GM23338 (cell line): Measurements from ENCODE around the gene FHL1. TPM values are rescaled to one million over a fixed set of nuclear protein-coding genes. Genes with fewer than 3 reads are reported as not detected.

Source experiments
- ATAC-seq: fragments of 200-7000 bp; cut with Tn5 transposase; 3 replicates; pipeline ENCODE4 v1.9.1; 2020
- DNase-seq: peaks from one replicate; pipeline ENCODE4 v3.0.0-alpha.2; 2015; ENCODE audit warnings: low spot score
- H2AFZ ChIP-seq: fragments of 200-600 bp; sonication (generic); 2 replicates; pipeline ENCODE4 v1.8.0; 2016; ENCODE audit warnings: antibody characterized with exemption, mild to moderate bottlenecking, moderate library complexity
- H3F3A ChIP-seq: fragments of 200-600 bp; sonication (generic); replicated peaks from 2 replicates; pipeline ENCODE4 v1.8.0; 2017; ENCODE audit warnings: antibody characterized with exemption, mixed run types, low read depth
- H3K27ac ChIP-seq: fragments of 200-600 bp; sonication (generic); 2 replicates; pipeline ENCODE4 v1.6.1; 2016; ENCODE audit warnings: low read depth
- H3K27me3 ChIP-seq: fragments of 200-600 bp; sonication (generic); 2 replicates; pipeline ENCODE4 v1.8.0; 2016; ENCODE audit warnings: mild to moderate bottlenecking, mixed run types, moderate library complexity; ENCODE audit not compliant: insufficient read depth
- H3K36me3 ChIP-seq: fragments of 200-600 bp; sonication (generic); 2 replicates; pipeline ENCODE4 v1.8.0; 2016; ENCODE audit warnings: mild to moderate bottlenecking; ENCODE audit not compliant: insufficient read depth
- H3K4me1 ChIP-seq: fragments of 200-600 bp; sonication (generic); 2 replicates; pipeline ENCODE4 v1.8.0; 2016; ENCODE audit warnings: mild to moderate bottlenecking, moderate library complexity; ENCODE audit not compliant: insufficient read depth
- H3K4me2 ChIP-seq: fragments of 200-600 bp; sonication (generic); 2 replicates; pipeline ENCODE4 v1.7.1; 2017; ENCODE audit warnings: mixed run types
- H3K4me3 ChIP-seq: fragments of 200-600 bp; sonication (generic); 2 replicates; pipeline ENCODE4 v1.6.1; 2016; ENCODE audit warnings: mixed run types
- H3K79me2 ChIP-seq: fragments of 200-600 bp; sonication (generic); replicated peaks from 2 replicates; pipeline ENCODE4 v1.8.0; 2017; ENCODE audit warnings: mild to moderate bottlenecking; ENCODE audit not compliant: insufficient read depth
- H3K9me2 ChIP-seq: fragments of 200-600 bp; sonication (generic); 2 replicates; pipeline ENCODE4 v1.8.0; 2017; ENCODE audit not compliant: insufficient read depth
- H4K20me1 ChIP-seq: fragments of 200-600 bp; sonication (generic); replicated peaks from 2 replicates; pipeline ENCODE4 v1.8.0; 2017; ENCODE audit warnings: mild to moderate bottlenecking; ENCODE audit not compliant: insufficient read depth
- H3K27ac Mint-ChIP-seq: 2 replicates; pipeline ENCODE4 v1.8.0; 2020; ENCODE audit warnings: inconsistent platforms, mild to moderate bottlenecking, moderate library complexity, mixed read lengths
- H3K27me3 Mint-ChIP-seq: 3 replicates; pipeline ENCODE4 v1.8.0; 2022; ENCODE audit warnings: low read depth, mild to moderate bottlenecking, moderate library complexity, mixed read lengths, inconsistent platforms; ENCODE audit not compliant: insufficient read depth, poor library complexity
- H3K36me3 Mint-ChIP-seq: 3 replicates; pipeline ENCODE4 v1.8.0; 2021; ENCODE audit warnings: low read depth, mild to moderate bottlenecking, inconsistent platforms, moderate library complexity, mixed read lengths
- H3K4me1 Mint-ChIP-seq: 3 replicates; pipeline ENCODE4 v1.8.0; 2020; ENCODE audit warnings: mild to moderate bottlenecking, inconsistent platforms, mixed read lengths
- H3K4me3 Mint-ChIP-seq: 3 replicates; pipeline ENCODE4 v1.8.0; 2021; ENCODE audit warnings: moderate library complexity, mild to moderate bottlenecking, inconsistent platforms, mixed read lengths
- H3K9me3 Mint-ChIP-seq: 3 replicates; pipeline ENCODE4 v1.8.0; 2020; ENCODE audit warnings: moderate library complexity, mild to moderate bottlenecking, inconsistent platforms, mixed read lengths
- CREB1 ChIP-seq: fragments of 250-450 bp; sonication (Bioruptor Pico); IDR thresholded peaks from 2 replicates; pipeline ENCODE4 v1.5.0; 2020; ENCODE audit warnings: low read depth, mild to moderate bottlenecking, moderate library complexity
- EZH2phosphoT487 ChIP-seq: fragments of 200-600 bp; sonication (generic); IDR thresholded peaks from one replicate; pipeline ENCODE4 v1.8.1; 2018; ENCODE audit warnings: antibody characterized with exemption; ENCODE audit not compliant: unreplicated experiment
- JUNB ChIP-seq: IDR thresholded peaks from one replicate; pipeline ENCODE4 v1.6.1; 2016; ENCODE audit warnings: antibody characterized with exemption; ENCODE audit not compliant: unreplicated experiment
- NANOG ChIP-seq: IDR thresholded peaks from 2 replicates; pipeline ENCODE4 v1.6.1; 2016; ENCODE audit warnings: antibody characterized with exemption, borderline replicate concordance
- POLR2AphosphoS5 ChIP-seq: IDR thresholded peaks from 2 replicates; pipeline ENCODE4 v1.6.1; 2016; ENCODE audit warnings: antibody characterized with exemption, low read depth
- STAT1 ChIP-seq: IDR thresholded peaks from one replicate; pipeline ENCODE4 v1.6.1; 2016; ENCODE audit warnings: antibody characterized with exemption; ENCODE audit not compliant: unreplicated experiment
- polyA plus RNA-seq: library from polyadenylated mRNA; unstranded; fragments of >200 nt; fragmentation: Nextera tagmentation; extraction: Ambion mirVana; gene quantifications from 2 replicates; pipeline ENCODE4 v1.2.1, GENCODE V29; 2016
- total RNA-seq: library from RNA; depleted of rRNA; stranded (reverse); fragments of >200 nt; shearing (Covaris generic); gene quantifications from 2 replicates; pipeline ENCODE4 v1.2.3, GENCODE V29; 2014
- TF ChIP-seq, protein P1 (sequence below): IDR thresholded peaks from one replicate; pipeline ENCODE4 v1.6.1; 2018; ENCODE audit warnings: antibody characterized with exemption; ENCODE audit not compliant: unreplicated experiment
- TF ChIP-seq, protein P2 (sequence below), 2 experiments: fragments of 200-600 bp in 1 of 2; sonication (generic) in 1 of 2; conservative IDR thresholded peaks; 2 replicates each; pipeline versions ENCODE4 v1.5.1 to v1.6.1; 2016 to 2017; ENCODE audit warnings: antibody characterized with exemption in 2 of 2, low read depth in 2 of 2, mild to moderate bottlenecking in 2 of 2, moderate library complexity in 1 of 2
- TF ChIP-seq, protein P3 (sequence below): IDR thresholded peaks from 2 replicates; pipeline ENCODE4 v1.6.1; 2016; ENCODE audit warnings: antibody characterized with exemption
- TF ChIP-seq, protein P4 (sequence below): fragments of 250-450 bp; sonication (Bioruptor Pico); IDR thresholded peaks from 2 replicates; pipeline ENCODE4 v1.5.0; 2020; ENCODE audit warnings: mild to moderate bottlenecking, moderate library complexity

Gene FHL1
- total and polyA plus RNA-seq, 2 experiments from 2014 or later = 47.9 to 60.4 TPM

DNA sequence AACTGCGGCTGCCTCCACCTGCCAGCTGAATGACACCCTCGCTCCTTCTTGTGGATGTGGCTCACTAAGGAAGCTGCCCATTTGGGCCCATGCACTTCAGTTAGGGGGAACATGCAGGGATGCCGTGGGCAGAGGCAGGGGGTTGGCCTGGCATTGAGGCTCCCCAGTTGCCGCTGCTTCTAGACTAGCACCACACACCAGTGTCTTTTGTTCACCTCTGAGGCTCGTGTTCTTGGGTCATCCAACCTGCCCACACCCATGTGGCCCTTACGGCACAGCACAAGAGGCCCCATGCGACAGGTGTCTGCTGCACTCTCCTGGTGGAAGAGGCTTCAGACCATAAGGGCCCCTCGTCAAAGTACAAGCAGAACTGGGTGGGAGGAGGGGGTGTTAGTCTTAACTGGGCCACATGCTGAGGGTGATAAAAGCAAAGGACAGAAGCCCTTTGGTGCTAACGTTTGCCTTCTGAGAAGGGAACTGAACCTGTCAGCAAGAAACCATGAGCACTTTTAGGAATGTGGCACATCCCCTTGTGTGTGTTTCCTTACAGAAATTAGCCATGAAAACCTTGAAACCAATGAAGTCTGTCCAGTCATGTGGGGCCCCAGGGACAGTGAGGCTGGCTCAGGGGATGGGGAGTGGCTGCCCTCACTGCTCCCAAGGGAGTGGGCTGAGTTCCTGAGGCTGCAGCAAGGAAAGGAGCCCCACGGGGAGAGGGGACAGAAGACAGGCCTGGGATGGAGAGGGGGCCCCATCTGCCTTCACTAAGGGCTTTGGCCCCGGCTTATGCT is 64.6 kb downstream of the FHL1 start (continued):
- TF ChIP-seq, protein P1, sequence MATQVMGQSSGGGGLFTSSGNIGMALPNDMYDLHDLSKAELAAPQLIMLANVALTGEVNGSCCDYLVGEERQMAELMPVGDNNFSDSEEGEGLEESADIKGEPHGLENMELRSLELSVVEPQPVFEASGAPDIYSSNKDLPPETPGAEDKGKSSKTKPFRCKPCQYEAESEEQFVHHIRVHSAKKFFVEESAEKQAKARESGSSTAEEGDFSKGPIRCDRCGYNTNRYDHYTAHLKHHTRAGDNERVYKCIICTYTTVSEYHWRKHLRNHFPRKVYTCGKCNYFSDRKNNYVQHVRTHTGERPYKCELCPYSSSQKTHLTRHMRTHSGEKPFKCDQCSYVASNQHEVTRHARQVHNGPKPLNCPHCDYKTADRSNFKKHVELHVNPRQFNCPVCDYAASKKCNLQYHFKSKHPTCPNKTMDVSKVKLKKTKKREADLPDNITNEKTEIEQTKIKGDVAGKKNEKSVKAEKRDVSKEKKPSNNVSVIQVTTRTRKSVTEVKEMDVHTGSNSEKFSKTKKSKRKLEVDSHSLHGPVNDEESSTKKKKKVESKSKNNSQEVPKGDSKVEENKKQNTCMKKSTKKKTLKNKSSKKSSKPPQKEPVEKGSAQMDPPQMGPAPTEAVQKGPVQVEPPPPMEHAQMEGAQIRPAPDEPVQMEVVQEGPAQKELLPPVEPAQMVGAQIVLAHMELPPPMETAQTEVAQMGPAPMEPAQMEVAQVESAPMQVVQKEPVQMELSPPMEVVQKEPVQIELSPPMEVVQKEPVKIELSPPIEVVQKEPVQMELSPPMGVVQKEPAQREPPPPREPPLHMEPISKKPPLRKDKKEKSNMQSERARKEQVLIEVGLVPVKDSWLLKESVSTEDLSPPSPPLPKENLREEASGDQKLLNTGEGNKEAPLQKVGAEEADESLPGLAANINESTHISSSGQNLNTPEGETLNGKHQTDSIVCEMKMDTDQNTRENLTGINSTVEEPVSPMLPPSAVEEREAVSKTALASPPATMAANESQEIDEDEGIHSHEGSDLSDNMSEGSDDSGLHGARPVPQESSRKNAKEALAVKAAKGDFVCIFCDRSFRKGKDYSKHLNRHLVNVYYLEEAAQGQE = no peak
- TF ChIP-seq NANOG = no peak

DNA sequence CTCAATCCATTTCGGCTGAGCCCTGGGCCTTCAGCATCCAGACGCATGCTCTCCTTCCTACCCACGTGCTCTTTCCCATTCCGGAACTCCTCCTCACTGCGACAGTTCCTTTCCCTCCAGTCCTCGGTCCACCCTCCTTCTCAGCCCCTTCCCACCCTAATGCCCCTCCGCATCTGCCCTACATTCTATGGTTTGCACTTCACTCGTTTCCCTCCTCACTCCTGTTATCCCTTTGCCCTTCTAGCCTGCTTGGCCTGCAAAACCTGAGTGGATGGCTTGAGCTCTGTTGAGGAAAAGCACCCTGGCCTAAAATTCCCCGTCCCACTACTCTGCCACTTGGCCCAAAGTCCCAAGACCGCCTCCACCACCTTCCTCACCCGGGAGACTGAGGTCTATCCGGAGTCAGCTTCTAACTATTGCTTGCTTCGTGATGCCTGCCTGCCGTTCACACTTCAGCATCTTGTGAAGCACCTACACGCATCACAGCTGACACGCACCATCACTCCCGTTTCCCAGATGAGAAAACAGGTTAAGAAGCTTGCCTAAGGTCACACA is 65.3 kb downstream of the FHL1 start:
- no peaks in the 10 kb centered on the region for H3F3A ChIP-seq
- no peaks in the 10 kb centered on the region for H3K9me2 ChIP-seq
- H4K20me1 ChIP-seq = no peaks in the 10 kb centered on the region
- no peaks in the 10 kb centered on the region for H3K36me3 ChIP-seq
- no peaks in the 10 kb centered on the region; the same call in 1 of the 2 replicates for H3K4me1 ChIP-seq
- H3K4me3 ChIP-seq = no peak overlapping the region
- Mint-ChIP-seq H3K9me3 (no peaks in the 10 kb centered on the region), H3K27ac (peak overlapping the region; percentile 37; the same call in 1 of the 2 replicates), H3K36me3 (peaks cover 3% of the 10 kb centered on the region), H3K4me3 (no peak overlapping the region), H3K27me3 (no peaks in the 10 kb centered on the region), H3K4me1 (peaks cover 6% of the 10 kb centered on the region; the same call in 2 of the 3 replicates)
- DNase-seq = no peak
- no peak overlapping the region for H3K27ac ChIP-seq
- H3K27me3 ChIP-seq = no peaks in the 10 kb centered on the region
- ATAC-seq = no peak
- H3K79me2 ChIP-seq = no peaks in the 10 kb centered on the region
- H2AFZ ChIP-seq = no peak overlapping the region
- H3K4me2 ChIP-seq = no peak overlapping the region
- TF ChIP-seq JUNB = no peak
- no peak for TF ChIP-seq STAT1
- TF ChIP-seq, protein P2, sequence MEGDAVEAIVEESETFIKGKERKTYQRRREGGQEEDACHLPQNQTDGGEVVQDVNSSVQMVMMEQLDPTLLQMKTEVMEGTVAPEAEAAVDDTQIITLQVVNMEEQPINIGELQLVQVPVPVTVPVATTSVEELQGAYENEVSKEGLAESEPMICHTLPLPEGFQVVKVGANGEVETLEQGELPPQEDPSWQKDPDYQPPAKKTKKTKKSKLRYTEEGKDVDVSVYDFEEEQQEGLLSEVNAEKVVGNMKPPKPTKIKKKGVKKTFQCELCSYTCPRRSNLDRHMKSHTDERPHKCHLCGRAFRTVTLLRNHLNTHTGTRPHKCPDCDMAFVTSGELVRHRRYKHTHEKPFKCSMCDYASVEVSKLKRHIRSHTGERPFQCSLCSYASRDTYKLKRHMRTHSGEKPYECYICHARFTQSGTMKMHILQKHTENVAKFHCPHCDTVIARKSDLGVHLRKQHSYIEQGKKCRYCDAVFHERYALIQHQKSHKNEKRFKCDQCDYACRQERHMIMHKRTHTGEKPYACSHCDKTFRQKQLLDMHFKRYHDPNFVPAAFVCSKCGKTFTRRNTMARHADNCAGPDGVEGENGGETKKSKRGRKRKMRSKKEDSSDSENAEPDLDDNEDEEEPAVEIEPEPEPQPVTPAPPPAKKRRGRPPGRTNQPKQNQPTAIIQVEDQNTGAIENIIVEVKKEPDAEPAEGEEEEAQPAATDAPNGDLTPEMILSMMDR (conservative IDR thresholded peaks at IDR 0.05; ENCODE audit: low read depth in 2 of 2) = no peak
- TF ChIP-seq, protein P3, sequence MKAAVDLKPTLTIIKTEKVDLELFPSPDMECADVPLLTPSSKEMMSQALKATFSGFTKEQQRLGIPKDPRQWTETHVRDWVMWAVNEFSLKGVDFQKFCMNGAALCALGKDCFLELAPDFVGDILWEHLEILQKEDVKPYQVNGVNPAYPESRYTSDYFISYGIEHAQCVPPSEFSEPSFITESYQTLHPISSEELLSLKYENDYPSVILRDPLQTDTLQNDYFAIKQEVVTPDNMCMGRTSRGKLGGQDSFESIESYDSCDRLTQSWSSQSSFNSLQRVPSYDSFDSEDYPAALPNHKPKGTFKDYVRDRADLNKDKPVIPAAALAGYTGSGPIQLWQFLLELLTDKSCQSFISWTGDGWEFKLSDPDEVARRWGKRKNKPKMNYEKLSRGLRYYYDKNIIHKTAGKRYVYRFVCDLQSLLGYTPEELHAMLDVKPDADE = no peak
- no peak for TF ChIP-seq NANOG
- TF ChIP-seq CREB1 = no peak
- no peak for TF ChIP-seq EZH2phosphoT487
- TF ChIP-seq, protein P4, sequence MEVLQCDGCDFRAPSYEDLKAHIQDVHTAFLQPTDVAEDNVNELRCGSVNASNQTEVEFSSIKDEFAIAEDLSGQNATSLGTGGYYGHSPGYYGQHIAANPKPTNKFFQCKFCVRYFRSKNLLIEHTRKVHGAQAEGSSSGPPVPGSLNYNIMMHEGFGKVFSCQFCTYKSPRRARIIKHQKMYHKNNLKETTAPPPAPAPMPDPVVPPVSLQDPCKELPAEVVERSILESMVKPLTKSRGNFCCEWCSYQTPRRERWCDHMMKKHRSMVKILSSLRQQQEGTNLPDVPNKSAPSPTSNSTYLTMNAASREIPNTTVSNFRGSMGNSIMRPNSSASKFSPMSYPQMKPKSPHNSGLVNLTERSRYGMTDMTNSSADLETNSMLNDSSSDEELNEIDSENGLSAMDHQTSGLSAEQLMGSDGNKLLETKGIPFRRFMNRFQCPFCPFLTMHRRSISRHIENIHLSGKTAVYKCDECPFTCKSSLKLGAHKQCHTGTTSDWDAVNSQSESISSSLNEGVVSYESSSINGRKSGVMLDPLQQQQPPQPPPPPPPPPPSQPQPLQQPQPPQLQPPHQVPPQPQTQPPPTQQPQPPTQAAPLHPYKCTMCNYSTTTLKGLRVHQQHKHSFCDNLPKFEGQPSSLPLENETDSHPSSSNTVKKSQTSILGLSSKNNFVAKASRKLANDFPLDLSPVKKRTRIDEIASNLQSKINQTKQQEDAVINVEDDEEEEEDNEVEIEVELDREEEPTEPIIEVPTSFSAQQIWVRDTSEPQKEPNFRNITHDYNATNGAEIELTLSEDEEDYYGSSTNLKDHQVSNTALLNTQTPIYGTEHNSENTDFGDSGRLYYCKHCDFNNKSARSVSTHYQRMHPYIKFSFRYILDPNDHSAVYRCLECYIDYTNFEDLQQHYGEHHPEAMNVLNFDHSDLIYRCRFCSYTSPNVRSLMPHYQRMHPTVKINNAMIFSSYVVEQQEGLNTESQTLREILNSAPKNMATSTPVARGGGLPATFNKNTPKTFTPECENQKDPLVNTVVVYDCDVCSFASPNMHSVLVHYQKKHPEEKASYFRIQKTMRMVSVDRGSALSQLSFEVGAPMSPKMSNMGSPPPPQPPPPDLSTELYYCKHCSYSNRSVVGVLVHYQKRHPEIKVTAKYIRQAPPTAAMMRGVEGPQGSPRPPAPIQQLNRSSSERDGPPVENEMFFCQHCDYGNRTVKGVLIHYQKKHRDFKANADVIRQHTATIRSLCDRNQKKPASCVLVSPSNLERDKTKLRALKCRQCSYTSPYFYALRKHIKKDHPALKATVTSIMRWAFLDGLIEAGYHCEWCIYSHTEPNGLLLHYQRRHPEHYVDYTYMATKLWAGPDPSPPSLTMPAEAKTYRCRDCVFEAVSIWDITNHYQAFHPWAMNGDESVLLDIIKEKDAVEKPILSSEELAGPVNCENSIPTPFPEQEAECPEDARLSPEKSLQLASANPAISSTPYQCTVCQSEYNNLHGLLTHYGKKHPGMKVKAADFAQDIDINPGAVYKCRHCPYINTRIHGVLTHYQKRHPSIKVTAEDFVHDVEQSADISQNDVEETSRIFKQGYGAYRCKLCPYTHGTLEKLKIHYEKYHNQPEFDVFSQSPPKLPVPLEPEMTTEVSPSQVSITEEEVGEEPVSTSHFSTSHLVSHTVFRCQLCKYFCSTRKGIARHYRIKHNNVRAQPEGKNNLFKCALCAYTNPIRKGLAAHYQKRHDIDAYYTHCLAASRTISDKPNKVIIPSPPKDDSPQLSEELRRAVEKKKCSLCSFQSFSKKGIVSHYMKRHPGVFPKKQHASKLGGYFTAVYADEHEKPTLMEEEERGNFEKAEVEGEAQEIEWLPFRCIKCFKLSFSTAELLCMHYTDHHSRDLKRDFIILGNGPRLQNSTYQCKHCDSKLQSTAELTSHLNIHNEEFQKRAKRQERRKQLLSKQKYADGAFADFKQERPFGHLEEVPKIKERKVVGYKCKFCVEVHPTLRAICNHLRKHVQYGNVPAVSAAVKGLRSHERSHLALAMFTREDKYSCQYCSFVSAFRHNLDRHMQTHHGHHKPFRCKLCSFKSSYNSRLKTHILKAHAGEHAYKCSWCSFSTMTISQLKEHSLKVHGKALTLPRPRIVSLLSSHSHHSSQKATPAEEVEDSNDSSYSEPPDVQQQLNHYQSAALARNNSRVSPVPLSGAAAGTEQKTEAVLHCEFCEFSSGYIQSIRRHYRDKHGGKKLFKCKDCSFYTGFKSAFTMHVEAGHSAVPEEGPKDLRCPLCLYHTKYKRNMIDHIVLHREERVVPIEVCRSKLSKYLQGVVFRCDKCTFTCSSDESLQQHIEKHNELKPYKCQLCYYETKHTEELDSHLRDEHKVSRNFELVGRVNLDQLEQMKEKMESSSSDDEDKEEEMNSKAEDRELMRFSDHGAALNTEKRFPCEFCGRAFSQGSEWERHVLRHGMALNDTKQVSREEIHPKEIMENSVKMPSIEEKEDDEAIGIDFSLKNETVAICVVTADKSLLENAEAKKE (CRISPR knock-in tag) = no peak
- no peak for TF ChIP-seq POLR2AphosphoS5
